GM10847 (cell line): ENCODE data around the gene ACSF3.

ENCODE experiments used
- POLR2A ChIP-seq: IDR thresholded peaks from 2 replicates; pipeline ENCODE4 v1.6.1; 2011; ENCODE audit not compliant: insufficient read length; ENCODE audit errors: extremely low read depth

The ACSF3 gene

GRCh38 chr16:89143911-89144675 is 50.4 kb downstream of the ACSF3 start:
- TF ChIP-seq POLR2A: no peak

GRCh38 chr16:89144681-89145080 is 51.0 kb downstream of the ACSF3 start:
- TF ChIP-seq POLR2A: no peak

GRCh38 chr16:89145406-89146161 is 51.9 kb downstream of the ACSF3 start:
- TF ChIP-seq POLR2A: no peak

DNA sequence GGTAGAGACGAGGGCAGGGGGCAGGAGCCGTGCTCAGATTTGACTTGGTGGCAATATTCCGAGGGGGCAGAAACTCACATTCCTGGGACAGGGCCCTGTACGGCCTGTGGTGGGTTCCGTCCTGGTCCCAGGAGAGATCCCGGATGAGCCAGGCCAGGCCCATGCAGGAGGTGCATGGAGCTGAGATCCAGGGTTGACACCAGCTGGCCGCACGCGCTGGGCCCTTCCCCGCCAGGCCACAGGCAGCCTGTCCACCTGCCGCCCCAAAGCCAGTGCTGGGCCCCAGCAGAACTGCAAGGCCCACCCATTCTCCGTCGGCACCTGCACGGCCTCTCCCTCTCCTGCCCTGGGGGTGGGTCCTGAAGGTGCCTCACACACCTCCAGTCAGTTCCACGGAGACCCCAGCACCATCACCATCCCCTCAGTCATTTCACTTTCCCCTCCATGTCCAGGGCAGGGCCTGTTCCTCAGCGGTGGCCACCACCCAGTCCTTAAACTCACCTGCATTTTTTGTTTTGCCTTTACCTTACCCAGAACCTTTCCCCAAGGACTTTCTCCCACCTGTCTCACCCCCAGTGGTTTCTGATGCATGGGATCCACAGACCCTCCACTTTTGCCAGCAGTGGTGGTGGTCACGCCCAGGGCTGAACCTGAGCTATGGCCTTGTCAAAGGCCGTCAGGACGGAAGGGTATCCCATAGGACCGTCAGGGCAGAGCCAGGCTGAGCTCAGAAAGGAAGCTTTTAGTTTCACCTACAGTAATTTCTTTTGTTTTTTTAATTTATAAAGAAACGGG is 52.8 kb downstream of the ACSF3 start:
- TF ChIP-seq POLR2A: no peak

- no peak for TF ChIP-seq POLR2A
These were observed 53.6 kb downstream of the ACSF3 start for GRCh38 chr16:89147085-89147817.

- TF ChIP-seq POLR2A: no peak
These were observed 55.7 kb downstream of the ACSF3 start for GRCh38 chr16:89149386-89149785.

DNA sequence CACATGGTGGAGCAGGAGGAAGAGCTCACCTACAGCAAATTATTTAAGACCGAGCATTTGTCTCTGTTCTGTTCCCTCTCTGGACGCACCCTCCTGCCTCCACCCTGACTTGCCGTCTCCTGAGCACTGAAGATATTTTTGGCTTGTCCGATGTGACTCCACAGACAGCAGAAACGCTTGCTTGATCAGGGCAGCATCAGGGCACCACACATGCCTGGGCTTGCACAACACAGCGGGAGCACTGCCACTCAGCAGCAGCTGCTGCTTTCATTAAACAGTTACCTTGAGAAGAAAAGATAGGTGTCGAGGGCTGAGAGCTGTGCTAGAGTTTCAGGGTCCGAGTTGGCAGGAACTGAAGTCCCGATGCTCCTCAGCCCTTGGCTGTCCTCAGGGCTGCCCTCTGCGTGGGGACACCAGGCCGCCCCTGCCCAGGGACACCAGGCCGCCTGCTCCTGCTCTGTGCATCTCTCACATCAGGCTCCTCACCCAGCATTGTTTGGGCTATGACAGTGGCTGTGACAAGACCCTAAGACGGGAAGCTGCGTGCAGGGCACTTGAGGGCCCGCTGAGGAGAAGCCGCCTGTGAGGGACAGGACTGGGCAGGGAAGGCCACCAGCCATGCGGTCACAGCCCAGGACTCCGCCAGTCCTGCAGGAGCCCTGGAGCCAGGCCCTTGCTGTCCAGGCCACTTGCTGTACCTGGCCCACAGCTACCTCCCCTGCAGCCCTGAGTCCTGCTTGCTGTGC is 56.6 kb downstream of the ACSF3 start:
- no peak for TF ChIP-seq POLR2A

GRCh38 chr16:89150981-89151380 is 57.3 kb downstream of the ACSF3 start:
- TF ChIP-seq POLR2A: no peak

DNA sequence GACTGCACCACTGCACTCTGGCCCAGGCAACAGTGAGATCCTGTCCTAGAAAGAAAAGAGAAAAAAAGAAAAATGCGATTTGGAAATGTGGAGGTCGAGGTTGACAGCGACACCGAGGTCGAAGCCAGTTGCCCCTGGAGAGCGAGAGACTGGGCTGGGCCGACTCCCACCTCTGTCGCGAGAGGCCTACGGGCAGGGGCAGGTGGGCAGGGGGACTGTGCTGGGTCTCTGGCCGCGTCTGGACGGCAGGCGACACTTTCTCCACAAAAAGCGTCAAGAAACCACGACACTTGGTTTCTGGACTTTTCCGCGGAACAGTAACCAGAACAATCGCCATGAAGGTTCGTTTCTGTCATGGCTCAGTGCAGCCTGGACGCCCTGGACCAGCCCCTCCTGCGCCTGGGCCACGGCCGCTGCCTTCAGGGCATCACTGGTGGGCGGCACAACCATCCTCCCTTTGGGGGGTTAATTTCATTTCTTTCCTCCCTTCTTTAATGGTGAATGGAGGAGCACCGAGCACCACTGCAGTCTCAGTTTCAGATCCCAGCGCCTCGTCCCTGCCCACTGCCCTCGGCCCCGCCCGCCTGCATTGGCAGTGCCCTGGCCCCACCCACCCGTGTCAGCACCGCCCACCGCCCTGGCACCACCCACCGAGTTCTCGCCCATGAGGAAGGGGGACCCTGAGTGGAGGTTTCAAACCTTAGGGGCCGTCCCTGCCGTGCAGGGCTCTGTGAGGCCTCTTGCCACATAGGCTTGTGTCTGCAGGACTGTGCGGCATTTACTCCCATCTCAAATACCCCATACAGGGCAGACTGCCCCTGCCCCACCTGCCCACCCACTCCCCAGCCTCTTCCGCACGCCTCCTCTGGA is 59.4 kb downstream of the ACSF3 start:
- TF ChIP-seq POLR2A: no peak

- no peak for TF ChIP-seq POLR2A
These were observed 60.2 kb downstream of the ACSF3 start for GRCh38 chr16:89153848-89154271.

DNA sequence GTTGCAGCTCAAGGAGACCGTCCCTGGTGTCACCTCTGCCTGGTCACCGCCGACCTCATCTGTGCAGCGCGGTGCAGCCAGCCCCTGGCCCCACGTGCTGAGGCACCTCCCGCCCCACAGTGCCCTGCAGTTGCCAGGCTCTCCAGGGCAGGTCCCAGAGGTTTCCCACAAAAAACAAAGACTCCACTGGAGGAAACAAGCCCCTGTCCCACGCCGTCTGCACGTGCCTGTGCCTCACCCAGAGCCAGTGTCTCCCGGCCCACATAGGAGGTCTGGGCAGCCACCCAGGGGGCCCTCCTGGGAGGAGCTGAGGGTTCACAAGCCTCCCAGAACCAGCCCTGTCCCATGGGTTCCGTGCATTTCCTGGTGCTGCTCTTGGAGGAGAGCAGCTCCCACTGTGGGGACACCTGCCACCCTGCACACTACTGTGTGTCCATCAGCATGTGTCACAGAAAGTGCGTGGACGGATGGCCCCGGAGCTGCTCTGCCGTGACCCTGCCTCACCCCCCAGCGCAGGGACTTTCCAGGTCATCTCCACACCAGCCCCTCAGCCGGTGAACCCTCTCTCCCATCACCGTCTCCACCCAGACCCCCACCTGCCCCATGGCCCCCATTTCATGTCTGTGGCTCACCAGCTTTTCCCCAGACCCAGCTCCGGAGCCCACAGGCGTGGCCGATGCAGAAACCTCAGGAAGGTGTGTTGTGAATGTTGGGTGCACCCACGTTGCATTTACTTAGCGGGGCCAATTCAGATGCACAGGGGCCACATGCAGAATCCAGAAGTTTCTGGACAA is 60.9 kb downstream of the ACSF3 start:
- TF ChIP-seq POLR2A: no peak

GRCh38 chr16:89155184-89155679 is 61.6 kb downstream of the ACSF3 start:
- TF ChIP-seq POLR2A: no peak

DNA sequence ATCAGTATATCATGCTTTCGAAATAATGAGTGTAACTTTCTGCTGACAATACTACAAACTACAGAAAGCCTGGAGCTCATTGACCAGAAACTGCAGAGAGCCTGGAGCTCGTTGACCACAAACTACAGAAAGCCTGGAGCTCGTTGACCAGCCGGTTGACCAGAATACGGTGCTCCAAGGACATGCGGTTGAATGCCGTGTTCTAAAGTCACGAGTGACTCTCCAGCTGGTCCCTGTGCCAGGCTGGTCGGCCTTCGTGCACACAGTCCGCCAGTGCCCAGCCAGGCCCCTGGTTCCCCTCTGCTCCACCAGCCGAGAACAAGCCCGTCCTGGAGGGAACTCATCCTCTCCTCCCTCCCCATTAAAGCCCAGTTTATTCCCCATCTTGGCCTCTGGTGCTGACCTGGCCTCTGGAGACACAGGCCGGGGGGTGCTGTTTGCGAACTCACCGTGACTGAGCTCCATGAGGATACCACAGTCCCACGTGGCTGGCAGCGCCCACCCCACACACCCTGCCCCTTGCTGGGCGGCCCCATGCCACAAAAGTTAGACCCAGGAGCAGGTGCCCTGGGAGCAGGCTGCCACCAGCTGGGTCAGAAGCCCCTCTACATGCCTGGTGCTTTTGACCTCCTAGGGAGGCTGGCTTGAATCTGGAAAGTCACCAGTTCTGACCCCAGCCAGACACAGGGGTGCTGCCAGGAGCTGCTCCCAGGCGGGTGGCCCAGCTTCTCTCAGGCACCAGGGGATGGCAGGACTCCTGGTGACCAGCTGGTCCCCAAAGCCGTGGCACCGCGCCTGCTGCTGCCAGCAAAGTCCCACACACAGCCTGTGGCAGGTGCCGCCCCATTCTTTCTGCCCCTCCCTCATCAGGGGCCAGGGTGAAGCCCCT is 62.4 kb downstream of the ACSF3 start:
- TF ChIP-seq POLR2A: no peak
